HUES48 (cell line): ENCODE results near the gene PLA2G6.

ENCODE experiments used
- H3K27ac ChIP-seq: one replicate; pipeline ENCODE4 v1.7.0; 2013; ENCODE audit warnings: low read depth, low read length, inconsistent platforms
- H3K27me3 ChIP-seq: 2 replicates; pipeline ENCODE4 v1.6.1; 2013; ENCODE audit warnings: mild to moderate bottlenecking, low read length; ENCODE audit not compliant: control insufficient read depth, insufficient read depth
- H3K36me3 ChIP-seq: 2 replicates; pipeline ENCODE4 v1.6.1; 2013; ENCODE audit warnings: low read length; ENCODE audit not compliant: control insufficient read depth, insufficient read depth
- H3K4me1 ChIP-seq: 2 replicates; pipeline ENCODE4 v1.6.1; 2013; ENCODE audit warnings: mild to moderate bottlenecking, low read length; ENCODE audit not compliant: control insufficient read depth, insufficient read depth
- H3K4me3 ChIP-seq: 2 replicates; pipeline ENCODE4 v1.5.1; 2013; ENCODE audit warnings: mild to moderate bottlenecking, low read depth, low read length
- H3K9ac ChIP-seq: 2 replicates; pipeline ENCODE4 v1.6.1; 2013; ENCODE audit warnings: mild to moderate bottlenecking, low read depth, low read length, moderate library complexity
- H3K9me3 ChIP-seq: 2 replicates; pipeline ENCODE4 v1.6.1; 2013; ENCODE audit warnings: low read length; ENCODE audit not compliant: control insufficient read depth, insufficient read depth

PLA2G6 gene

DNA sequence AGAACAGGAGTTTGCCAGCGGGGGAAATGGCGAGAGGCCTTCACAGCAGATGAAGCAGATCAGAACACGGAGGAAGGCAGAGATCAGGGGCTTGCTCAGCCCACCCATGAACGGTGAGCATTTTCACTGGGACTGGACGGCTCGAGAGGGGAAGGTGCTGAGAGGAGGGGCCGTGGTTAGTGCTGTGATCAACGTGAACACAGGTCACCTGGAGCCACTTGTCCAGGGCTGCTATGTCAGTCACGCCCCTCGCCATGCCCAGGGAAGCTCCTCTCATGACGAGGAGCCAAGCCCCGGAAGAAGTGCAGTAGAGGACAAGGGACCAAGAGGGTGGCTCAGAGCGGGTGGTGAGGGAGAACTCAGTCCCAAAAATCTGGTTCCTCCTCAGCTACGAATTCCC lies 7.0 kb downstream of the PLA2G6 start:
- H3K9ac ChIP-seq = no peak overlapping the region
- no peak overlapping the region for H3K4me3 ChIP-seq
- no peaks in the 10 kb centered on the region for H3K27me3 ChIP-seq
- no peaks in the 10 kb centered on the region for H3K36me3 ChIP-seq
- no peaks in the 10 kb centered on the region for H3K9me3 ChIP-seq
- H3K4me1 ChIP-seq = peaks cover 8% of the 10 kb centered on the region
- no peak overlapping the region for H3K27ac ChIP-seq

DNA sequence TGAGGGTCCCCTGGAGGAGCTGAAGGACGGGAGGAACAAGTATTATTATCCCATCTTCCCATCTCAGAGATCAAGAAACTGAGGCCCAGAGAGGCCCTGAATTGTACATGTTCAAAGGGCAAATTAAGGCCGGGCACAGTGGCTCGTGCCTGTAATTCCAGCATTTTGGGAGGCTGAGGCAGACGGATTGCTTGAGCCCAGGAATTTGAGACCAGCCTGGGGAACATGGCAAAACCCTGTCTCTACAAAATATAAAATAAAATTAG lies 8.1 kb downstream of the PLA2G6 start:
- Histone ChIP-seq H3K9ac (no peak overlapping the region), H3K27ac (no peak overlapping the region)

DNA sequence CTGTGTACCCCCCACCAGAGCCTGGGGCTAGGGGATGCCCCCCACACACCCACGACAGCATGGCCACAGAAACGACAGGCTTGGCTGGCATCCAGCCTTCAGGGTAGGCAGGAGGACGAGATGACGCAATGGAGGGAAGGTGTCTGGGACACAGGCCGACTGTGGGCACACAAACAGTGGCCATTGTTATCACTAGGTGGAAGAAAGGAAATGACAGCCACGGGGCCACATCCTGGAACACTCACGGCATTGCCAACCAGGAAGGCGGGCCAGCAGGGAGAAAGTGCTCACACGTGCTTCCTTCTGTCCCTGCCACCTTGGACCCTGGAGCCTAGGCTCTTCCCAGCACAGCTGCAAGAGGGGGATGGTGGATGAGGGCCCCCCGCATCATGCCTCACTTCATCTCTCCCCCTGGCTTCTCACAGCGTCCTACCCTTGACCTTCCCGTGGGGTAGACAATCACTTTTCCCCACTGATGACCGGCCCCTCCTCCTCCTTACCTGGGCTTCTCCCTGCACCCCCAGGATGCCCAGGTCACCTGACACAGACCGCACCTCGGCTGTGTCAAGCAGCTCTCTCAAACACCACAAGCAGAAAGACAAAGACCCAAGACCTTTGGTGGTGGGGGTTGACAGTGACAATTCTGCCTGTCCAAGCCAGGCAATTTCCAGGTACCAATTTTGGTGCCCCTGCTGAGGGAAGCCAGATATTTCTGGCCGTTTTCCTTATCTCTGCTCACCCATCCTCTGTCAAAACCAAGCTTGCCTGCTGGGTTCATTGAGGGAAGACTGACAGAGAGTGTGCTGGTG lies 8.6 kb downstream of the PLA2G6 start:
- Histone ChIP-seq H3K9me3 (no peaks in the 10 kb centered on the region), H3K9ac (no peak overlapping the region), H3K27ac (no peak overlapping the region), H3K4me3 (no peak overlapping the region), H3K36me3 (no peaks in the 10 kb centered on the region), H3K27me3 (no peaks in the 10 kb centered on the region), H3K4me1 (peaks cover 5% of the 10 kb centered on the region)

More for the DNA sequence above, 8.1 kb downstream of the PLA2G6 start:
- Histone ChIP-seq H3K36me3 (no peaks in the 10 kb centered on the region), H3K27me3 (no peaks in the 10 kb centered on the region), H3K9me3 (no peaks in the 10 kb centered on the region), H3K4me1 (peaks cover 8% of the 10 kb centered on the region), H3K4me3 (no peak overlapping the region)

DNA sequence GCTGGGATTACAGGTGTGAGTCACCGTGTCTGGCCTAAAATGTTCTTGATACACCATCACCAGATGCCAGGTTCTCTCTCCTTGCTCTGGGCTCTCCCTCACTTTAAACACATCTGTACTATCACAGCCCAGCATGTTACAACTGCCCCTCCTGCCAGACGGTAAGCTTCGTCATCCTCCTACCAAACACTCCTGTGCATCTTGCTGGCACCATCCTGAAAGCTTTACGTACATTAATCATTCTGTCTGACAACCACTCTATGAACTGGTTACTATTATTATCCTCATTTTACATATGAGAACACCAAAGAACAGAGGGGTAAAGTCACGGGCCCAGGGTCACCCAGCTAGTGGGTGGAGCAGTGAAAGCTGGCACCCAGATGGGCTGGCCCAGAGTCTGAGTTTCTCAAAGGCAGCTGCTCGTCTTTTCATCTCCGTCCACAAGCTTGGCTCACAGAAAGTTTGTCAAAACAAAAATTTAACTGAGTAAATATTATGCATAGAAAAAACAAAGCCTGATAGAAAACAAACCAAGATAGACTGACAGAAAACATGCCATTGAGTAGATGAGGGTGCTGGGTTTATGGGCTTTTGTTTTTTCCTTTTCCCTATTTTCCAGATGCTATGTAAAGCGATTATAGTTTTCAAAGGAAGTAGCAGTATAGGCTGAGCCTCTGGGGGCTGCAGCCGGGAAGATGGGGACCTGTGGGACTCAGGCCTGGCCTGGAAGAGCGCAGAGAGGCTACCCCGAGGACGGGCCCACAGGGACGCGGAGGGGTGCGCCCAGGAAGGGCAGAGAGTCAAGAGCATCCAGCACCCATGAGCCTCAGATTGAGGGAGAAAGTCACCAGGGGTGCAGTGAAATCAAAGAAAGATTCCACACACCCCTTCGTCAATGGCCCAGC lies 9.5 kb downstream of the PLA2G6 start:
- no peaks in the 10 kb centered on the region for H3K27me3 ChIP-seq
- H3K36me3 ChIP-seq = no peaks in the 10 kb centered on the region
- H3K27ac ChIP-seq = no peak overlapping the region
- H3K9ac ChIP-seq = no peak overlapping the region
- H3K9me3 ChIP-seq = no peaks in the 10 kb centered on the region
- no peaks in the 10 kb centered on the region for H3K4me1 ChIP-seq
- no peak overlapping the region for H3K4me3 ChIP-seq

DNA sequence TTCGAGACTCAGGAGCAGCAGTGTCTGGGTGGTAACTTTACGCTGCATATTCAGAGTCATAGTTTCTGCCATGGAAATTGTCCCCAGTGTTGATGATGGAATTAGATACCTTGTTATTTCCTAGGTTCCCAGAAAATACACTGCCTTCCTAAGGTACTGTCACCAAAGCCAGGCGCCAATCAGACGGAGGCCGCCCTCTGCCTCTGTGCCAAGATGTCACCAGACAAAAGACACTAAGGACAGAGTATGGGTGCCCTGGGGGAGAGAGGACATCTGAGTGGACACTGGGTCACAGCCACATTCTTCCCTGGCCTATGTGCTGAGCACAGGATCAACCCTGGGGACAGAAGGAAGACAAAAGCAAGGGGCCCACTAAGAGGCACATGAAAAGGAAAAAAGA lies 11.2 kb downstream of the PLA2G6 start:
- Histone ChIP-seq H3K9ac (no peak overlapping the region), H3K9me3 (no peaks in the 10 kb centered on the region), H3K4me1 (no peaks in the 10 kb centered on the region), H3K27ac (no peak overlapping the region), H3K4me3 (no peak overlapping the region), H3K36me3 (no peaks in the 10 kb centered on the region), H3K27me3 (no peaks in the 10 kb centered on the region)

DNA sequence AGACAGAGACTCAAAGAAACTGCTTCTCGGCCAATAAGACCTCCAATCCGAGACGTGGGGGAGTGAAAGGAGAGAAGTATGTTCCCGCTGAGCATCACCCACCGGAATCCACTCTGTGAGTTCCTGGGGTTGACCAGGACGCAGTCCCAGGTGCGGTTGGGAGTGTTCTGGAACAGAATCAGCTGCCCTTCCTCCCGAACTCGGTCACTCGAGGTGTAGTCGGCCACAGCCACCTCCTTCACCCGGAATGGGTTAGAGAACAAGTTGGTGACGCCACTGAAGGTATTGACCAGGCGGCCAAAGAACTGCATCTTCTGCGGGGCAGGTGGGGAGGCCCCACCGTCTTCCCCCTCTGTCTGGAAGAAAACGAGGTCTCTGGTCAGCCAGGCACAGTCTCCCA lies 12.5 kb downstream of the PLA2G6 start:
- H3K36me3 ChIP-seq = no peaks in the 10 kb centered on the region
- no peaks in the 10 kb centered on the region for H3K27me3 ChIP-seq
- H3K4me1 ChIP-seq = no peaks in the 10 kb centered on the region
- H3K4me3 ChIP-seq = no peak overlapping the region
- no peaks in the 10 kb centered on the region for H3K9me3 ChIP-seq
- no peak overlapping the region for H3K27ac ChIP-seq
- H3K9ac ChIP-seq = no peak overlapping the region

DNA sequence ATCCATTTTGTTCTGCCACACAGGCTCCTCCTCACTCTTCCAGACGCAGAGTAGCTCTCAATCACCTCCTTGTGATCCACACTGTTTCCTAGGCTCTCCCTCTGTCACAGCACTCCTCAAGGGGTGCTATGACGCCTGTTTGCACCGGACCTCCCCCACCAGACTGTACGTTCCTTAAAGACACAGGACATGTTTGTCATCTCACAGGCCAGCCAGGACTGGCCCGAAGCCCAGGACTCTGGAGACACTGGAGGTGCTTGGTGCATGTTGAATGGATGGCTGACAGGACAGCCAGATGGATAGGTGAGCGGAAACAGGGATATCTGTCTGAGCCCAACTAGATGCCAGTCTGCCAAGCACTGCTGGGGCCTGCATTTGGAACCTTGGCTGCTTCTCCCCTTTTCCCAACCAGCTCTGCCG lies 13.6 kb downstream of the PLA2G6 start:
- Histone ChIP-seq H3K4me3 (no peak overlapping the region), H3K27ac (no peak overlapping the region), H3K4me1 (no peaks in the 10 kb centered on the region), H3K27me3 (no peaks in the 10 kb centered on the region), H3K36me3 (no peaks in the 10 kb centered on the region), H3K9me3 (no peaks in the 10 kb centered on the region), H3K9ac (no peak overlapping the region)

DNA sequence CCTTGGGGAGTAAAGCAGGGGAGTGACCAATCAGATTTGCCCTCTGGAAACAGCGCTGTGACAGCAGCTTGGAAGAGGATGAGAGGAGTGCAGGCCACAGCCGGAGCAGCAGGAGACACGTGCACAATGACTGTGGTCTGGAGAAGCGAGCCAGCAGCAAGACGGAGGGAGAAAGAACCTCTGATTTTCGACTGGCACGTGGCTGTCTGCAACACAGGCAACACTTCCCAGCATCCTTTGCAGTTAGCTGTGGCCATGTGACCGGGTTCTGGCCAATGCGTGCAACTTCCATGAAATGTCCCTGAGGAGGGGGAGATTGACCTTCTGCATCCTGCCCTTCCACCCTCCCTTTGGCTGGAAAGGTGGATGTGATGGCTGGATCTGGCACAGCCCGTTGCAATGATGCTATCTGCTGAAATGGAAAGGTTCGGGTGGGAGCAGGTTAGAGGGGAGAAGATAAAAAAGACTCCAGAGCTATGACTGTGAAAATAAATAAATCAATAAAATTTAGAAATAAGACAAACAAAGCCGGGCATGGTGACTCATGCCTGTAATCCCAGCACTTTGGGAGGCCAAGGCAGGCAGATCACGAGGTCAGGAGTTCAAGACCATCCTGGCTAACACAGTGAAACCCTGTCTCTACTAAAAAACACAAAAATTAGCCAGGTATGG lies 15.6 kb downstream of the PLA2G6 start:
- Histone ChIP-seq H3K4me1 (no peaks in the 10 kb centered on the region), H3K9me3 (no peaks in the 10 kb centered on the region), H3K9ac (no peak overlapping the region), H3K27me3 (no peaks in the 10 kb centered on the region), H3K36me3 (no peaks in the 10 kb centered on the region), H3K4me3 (no peak overlapping the region), H3K27ac (no peak overlapping the region)

DNA sequence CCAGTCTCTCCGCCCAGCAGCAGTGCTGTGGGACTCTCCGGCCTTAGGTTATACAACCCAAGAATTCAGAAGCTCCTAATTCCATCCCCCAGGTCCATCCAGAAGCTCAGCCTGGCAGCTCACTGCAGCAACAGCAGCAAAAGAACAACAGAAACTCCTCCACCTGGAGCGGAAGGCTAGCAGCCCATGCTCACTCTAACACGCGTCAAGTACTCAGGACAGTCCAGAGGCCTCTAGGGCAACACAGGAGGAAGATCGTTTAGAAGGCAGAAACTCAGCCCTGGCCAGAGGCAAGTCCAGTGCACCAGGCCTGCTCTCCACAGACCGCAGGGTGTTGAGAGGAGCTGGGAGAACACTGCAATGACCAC lies 17.1 kb downstream of the PLA2G6 start:
- Histone ChIP-seq H3K9me3 (no peaks in the 10 kb centered on the region), H3K9ac (no peak overlapping the region), H3K27me3 (no peaks in the 10 kb centered on the region), H3K27ac (no peak overlapping the region), H3K4me1 (no peaks in the 10 kb centered on the region), H3K4me3 (no peak overlapping the region), H3K36me3 (no peaks in the 10 kb centered on the region)

DNA sequence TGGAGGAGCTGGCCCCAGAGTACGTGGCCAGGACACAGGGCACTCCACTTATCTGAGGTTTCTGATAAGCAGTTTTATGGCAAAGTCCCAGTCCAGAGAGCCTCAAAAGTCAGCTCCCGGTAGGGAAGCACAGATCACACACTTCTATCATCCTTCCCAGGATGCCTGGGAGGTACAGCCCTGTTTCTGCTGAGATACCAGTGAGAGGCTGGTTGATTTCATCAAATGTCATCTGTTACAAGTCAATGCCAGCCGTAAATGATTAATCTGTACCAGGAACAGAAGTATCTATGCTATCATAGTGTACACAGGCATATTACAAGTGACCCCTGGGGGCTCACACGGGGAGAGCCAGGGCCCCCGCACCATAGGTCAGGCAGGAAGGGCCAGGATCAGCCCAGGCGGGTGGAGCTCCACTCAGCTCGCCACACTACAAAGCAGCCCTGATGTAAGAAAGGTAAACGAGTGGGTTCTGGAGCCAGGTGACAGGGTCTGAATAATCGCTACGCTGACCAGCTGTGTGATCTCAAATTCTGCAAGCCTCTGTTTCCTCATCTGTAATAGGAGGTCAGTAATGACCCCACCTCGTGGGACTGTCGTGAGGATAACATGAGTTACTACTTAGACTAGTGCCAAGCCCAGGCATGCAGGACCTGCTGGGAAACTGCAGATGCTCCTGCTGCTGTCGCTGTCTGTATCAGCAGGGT lies 17.6 kb downstream of the PLA2G6 start:
- Histone ChIP-seq H3K27ac (no peak overlapping the region), H3K36me3 (no peaks in the 10 kb centered on the region), H3K9ac (no peak overlapping the region)

More for the DNA sequence above, 17.6 kb downstream of the PLA2G6 start:
- Histone ChIP-seq H3K4me3 (no peak overlapping the region), H3K4me1 (no peaks in the 10 kb centered on the region), H3K27me3 (no peaks in the 10 kb centered on the region), H3K9me3 (no peaks in the 10 kb centered on the region)
